ENCODE data around the gene PRMT7. TPM values are rescaled to one million over a fixed set of nuclear protein-coding genes. Genes with fewer than 3 reads are reported as not detected.

Gene PRMT7
- total RNA-seq, 4 donors from 2014 or later, result 20.6 to 115 (median 38.5) TPM

DNA sequence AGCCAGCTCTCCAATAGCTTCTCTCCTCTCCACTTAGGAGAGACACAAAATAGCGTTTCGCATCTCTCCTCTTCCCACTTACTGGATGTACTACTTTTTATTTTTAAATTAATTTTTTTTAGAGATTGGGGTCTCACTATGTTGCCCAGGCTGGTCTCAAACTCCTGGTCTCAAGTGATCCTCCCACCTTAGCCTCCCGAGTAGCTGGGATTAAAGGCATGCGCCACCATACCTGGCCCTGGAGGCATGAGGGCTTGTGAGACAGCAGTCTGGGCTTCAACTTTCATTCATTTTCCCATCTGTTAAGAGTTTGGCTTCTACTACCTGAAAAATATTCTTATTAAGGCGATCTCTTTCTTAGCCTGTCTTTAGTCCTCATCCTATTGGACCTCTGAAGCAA is 18.4 kb upstream of the PRMT7 start:
- intact Hi-C loops (cut with DNase I; ENCODE audit: low total_unique reads), result no loop called here
- TF ChIP-seq POLR2A (IDR thresholded peaks at IDR 0.05) (no peak), POLR2AphosphoS5 (IDR thresholded peaks at IDR 0.05) (no peak), CTCF (IDR thresholded peaks at IDR 0.05) (no peak), EP300 (IDR thresholded peaks at IDR 0.05; ENCODE audit: low read depth) (no peak)
- in situ Hi-C loops (cut with MboI; ENCODE audit: low pct_ligation_motif_present in 1 of 4, low pct_unique_long_range_greater_than_20kb in 1 of 4, low sequenced_read_pairs in 3 of 4), result no loop called here

GRCh38 chr16:68296291-68296690 is 14.5 kb upstream of the PRMT7 start:
- Histone ChIP-seq H3K27me3 (no peaks in the 10 kb centered on the region), H3K36me3 (peaks cover 0 to 53% (median 25%) of the 10 kb centered on the region in 4 donors), H3K9me3 (no peaks in the 10 kb centered on the region), H3K4me3 (no peak overlapping the region), H3K4me1 (peaks cover 0 to 7% (median 3%) of the 10 kb centered on the region in 4 donors), H3K27ac (no peak overlapping the region)
- 73 to 89% methylated on average over 4 to 12 of the region's 12 CpGs for WGBS, 2 donors (ENCODE audit: low coverage in 1 of 2)
- intact Hi-C loops (cut with DNase I; ENCODE audit: low total_unique reads) (no loop called here), in situ Hi-C loops (cut with MboI; ENCODE audit: low pct_ligation_motif_present in 1 of 4, low pct_unique_long_range_greater_than_20kb in 1 of 4, low sequenced_read_pairs in 3 of 4) (no loop called here)
- DNase-seq, result no peak
- TF ChIP-seq CTCF (IDR thresholded peaks at IDR 0.05), result no peak
- TF ChIP-seq POLR2A (IDR thresholded peaks at IDR 0.05), result no peak
- TF ChIP-seq EP300 (IDR thresholded peaks at IDR 0.05; ENCODE audit: low read depth), result no peak
- no peak for TF ChIP-seq POLR2AphosphoS5 (IDR thresholded peaks at IDR 0.05)

More for the DNA sequence above, 18.4 kb upstream of the PRMT7 start:
- Histone ChIP-seq H3K4me1 (peaks cover 0 to 22% (median 3%) of the 10 kb centered on the region in 4 donors), H3K27ac (no peak overlapping the region), H3K9me3 (no peaks in the 10 kb centered on the region), H3K36me3 (peaks cover 0 to 46% (median 21%) of the 10 kb centered on the region in 4 donors), H3K27me3 (no peaks in the 10 kb centered on the region), H3K4me3 (no peak overlapping the region)
- no peak for DNase-seq
- WGBS, 2 donors (ENCODE audit: low coverage in 1 of 2), result 91 to 96% methylated on average over 5 of the region's 5 CpGs

- intact Hi-C loops (cut with DNase I; ENCODE audit: low total_unique reads), result no loop called here
- Histone ChIP-seq H3K4me1 (peaks cover 0 to 7% (median 3%) of the 10 kb centered on the region in 4 donors), H3K36me3 (peaks cover 0 to 57% (median 26%) of the 10 kb centered on the region in 4 donors), H3K9me3 (no peaks in the 10 kb centered on the region), H3K27ac (no peak overlapping the region), H3K4me3 (no peak overlapping the region), H3K27me3 (no peaks in the 10 kb centered on the region)
- WGBS, 2 donors (ENCODE audit: low coverage in 1 of 2), result 78 to 84% methylated on average over 3 to 6 of the region's 6 CpGs
- DNase-seq, result no peak
- TF ChIP-seq POLR2AphosphoS5 (IDR thresholded peaks at IDR 0.05), result no peak
- TF ChIP-seq POLR2A (IDR thresholded peaks at IDR 0.05), result no peak
- no peak for TF ChIP-seq EP300 (IDR thresholded peaks at IDR 0.05; ENCODE audit: low read depth)
- in situ Hi-C loops (cut with MboI; ENCODE audit: low pct_ligation_motif_present in 1 of 4, low pct_unique_long_range_greater_than_20kb in 1 of 4, low sequenced_read_pairs in 3 of 4), result no loop called here
Measured at GRCh38 chr16:68296693-68297092, 14.1 kb upstream of the PRMT7 start.

GRCh38 chr16:68297908-68298307 is 12.9 kb upstream of the PRMT7 start:
- peaks cover 0 to 7% (median 3%) of the 10 kb centered on the region in 4 donors for H3K4me1 ChIP-seq
- TF ChIP-seq POLR2A (IDR thresholded peaks at IDR 0.05) (no peak), POLR2AphosphoS5 (IDR thresholded peaks at IDR 0.05) (no peak), CTCF (IDR thresholded peaks at IDR 0.05) (no peak), EP300 (IDR thresholded peaks at IDR 0.05; ENCODE audit: low read depth) (no peak)
- intact Hi-C loops (cut with DNase I; ENCODE audit: low total_unique reads) (no loop called here), in situ Hi-C loops (cut with MboI; ENCODE audit: low pct_ligation_motif_present in 1 of 4, low pct_unique_long_range_greater_than_20kb in 1 of 4, low sequenced_read_pairs in 3 of 4) (no loop called here)
- H3K9me3 ChIP-seq, result no peaks in the 10 kb centered on the region
- no peak overlapping the region for H3K27ac ChIP-seq
- WGBS, 2 donors (ENCODE audit: low coverage in 1 of 2), result 40 to 67% methylated on average over 3 of the region's 3 CpGs
- no peak overlapping the region for H3K4me3 ChIP-seq
- DNase-seq, result no peak
- H3K36me3 ChIP-seq, result peaks cover 0 to 60% (median 26%) of the 10 kb centered on the region in 4 donors
- no peaks in the 10 kb centered on the region for H3K27me3 ChIP-seq

DNA sequence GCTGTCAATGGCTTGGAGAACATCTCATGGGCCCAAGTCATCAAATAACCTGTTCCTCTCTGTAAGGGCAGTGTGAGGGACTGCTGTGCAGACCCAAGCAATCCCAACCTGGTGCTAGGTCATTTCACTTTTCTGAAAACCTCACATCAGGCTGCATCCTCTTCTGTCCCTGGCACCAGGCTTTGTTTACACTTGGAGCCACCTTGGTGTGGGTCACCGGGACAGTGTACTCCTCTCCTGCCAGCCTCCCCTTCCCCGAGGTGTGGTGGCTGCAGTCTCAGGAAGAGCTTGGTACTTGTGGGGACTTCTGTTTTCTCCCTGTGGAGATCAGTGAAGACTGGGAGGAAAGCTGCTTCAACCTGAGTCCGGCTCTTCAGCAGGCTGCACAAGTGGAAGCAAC is 12.5 kb upstream of the PRMT7 start:
- H3K4me1 ChIP-seq, result peaks cover 0 to 7% (median 3%) of the 10 kb centered on the region in 4 donors
- DNase-seq, result no peak
- H3K4me3 ChIP-seq, result no peak overlapping the region
- no peaks in the 10 kb centered on the region for H3K9me3 ChIP-seq
- WGBS, 2 donors (ENCODE audit: low coverage in 1 of 2), result 86% methylated on average over 3 of the region's 3 CpGs; no CpG with 5 or more reads in 1 of the 2 donors
- H3K36me3 ChIP-seq, result peaks cover 0 to 63% (median 26%) of the 10 kb centered on the region in 4 donors
- H3K27me3 ChIP-seq, result no peaks in the 10 kb centered on the region
- intact Hi-C loops (cut with DNase I; ENCODE audit: low total_unique reads), result no loop called here
- peak overlapping the region; percentile 19 to 52 (median 28) for H3K27ac ChIP-seq
- no peak for TF ChIP-seq POLR2A (IDR thresholded peaks at IDR 0.05)
- no peak for TF ChIP-seq CTCF (IDR thresholded peaks at IDR 0.05)
- TF ChIP-seq POLR2AphosphoS5 (IDR thresholded peaks at IDR 0.05), result no peak
- TF ChIP-seq EP300 (IDR thresholded peaks at IDR 0.05; ENCODE audit: low read depth), result no peak
- in situ Hi-C loops (cut with MboI; ENCODE audit: low pct_ligation_motif_present in 1 of 4, low pct_unique_long_range_greater_than_20kb in 1 of 4, low sequenced_read_pairs in 3 of 4), result no loop called here
